ENCODE data around the gene FGR.

Gene FGR

DNA sequence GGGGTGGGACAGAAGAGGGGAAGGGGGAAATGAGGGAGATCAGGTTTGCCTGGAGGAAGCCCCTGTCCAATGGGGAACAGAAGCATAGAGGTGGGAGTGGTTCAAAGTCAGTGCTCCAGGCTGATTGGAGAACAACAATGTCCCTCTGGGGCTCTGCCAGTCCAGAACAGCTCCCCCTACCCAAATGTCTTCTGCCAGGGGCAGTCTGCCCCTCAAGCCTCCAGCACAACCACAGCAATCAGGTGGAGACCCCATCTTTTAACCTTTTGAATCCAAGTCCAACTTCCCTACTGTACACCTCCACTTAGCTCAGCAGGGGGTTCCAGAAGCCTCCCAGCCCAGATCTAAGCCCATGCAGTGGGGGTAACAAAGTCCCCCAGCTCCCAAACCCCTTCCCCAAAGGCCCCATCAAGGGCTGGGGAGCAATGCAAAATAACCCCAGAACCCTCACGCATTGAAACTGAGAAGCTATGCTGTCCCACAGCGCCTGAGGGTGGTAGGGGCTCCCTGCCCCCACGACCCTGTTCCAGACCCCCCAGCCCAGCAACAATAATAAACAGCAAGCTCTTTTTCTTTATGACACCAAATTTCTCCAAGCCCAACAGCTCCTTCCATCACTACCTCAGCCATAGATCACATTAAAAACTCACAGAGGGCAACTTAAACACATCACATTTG is 34.3 kb downstream of the FGR start:
- no peak for DNase-seq

DNA sequence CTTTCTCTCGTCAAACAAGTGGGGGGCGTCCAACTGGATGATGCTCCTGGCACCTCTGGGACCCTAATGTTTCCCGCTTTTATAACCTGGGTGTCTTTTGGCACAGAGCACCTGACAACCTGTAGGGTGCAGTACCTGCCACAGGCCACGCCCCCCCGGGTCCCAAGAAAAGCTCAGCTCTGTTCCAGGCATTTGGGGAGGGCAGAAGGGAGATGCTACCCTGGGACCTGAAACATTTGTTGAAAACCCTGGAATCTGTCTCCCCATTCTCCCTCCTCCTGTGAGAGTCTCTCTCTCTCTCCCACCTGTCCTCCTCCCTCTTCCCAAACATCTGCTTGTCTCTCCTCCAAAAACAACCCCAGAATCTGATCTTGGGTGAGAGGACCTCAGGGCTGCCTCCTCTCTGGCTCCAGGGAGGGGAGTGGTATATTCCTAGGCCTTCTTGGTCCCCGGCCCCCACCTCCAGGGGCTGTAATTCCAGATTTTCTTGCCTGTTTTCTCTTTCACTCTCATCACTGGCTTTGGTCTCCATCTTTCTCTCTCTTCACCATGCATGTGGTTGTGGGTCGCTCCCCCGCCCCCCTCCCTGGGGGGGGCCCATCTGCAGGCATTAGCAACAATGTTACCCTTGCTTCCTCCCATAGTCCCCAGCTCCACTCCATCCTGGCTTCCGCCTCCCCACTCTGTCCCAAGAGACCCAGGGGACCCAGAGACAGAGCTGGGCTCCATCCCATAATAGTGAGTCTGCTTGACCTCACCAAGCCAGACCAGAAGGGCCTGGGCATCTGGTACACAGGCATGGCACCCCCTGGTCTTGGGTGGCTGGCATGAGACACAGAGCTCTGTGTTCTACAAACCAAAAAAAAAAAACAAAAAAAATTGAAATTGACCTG is 35.1 kb downstream of the FGR start:
- no peak for DNase-seq

DNA sequence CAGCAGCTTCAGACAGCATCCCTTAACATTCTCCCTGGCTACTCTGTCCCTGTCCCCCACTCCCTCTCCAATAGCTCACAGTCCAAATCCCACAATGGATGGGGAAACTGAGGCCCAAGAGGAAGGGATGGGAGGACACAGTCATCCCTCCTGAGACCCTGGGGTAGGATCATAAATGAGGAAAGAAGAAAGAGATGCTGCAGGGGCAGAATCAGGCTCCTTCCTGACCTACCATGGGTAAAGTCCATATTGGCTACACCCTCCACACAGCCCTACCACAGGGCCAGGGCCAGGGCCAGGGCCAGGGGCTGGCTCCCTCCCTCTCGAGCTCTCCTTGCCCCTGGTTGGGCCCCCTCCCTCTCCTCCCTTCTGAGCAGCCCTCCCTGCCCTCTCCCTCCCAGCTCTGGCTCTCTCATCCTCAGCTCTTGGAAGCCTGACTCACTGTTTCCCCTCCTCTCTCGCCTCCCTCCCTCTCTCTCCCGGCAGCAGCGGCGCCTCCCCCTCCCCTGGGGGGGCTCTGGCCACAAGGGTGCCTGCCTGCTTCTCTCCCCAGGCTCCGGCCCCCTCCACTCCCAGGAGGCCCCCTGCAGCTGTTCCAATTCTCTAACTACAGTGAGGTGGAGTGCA is 36.0 kb downstream of the FGR start:
- no peak for DNase-seq

- no peak for DNase-seq
Measured at GRCh38 chr1:27598295-27598687, 36.7 kb downstream of the FGR start.

GRCh38 chr1:27597516-27598294 is 37.3 kb downstream of the FGR start:
- no peak for DNase-seq

- no peak for DNase-seq
Measured at GRCh38 chr1:27596986-27597385, 38.0 kb downstream of the FGR start.

DNA sequence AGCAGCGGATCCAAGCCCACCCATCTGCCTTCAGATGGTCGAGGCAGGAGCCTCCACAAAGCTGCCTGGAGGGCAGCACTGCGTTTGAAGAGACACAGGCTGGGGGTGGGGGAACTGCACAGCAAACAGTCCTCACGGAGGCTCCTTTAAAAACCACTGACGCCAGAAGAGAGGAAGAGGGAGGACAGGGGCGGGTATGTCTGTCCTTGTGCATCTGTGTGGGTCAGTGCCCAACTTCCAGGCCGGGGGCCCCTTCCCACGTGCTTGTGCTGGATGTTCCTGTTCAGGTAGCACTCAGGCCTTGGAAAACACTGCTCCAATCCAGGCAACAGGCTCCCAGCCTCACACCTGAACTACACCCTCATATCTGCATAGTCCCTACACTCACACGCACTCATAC is 38.7 kb downstream of the FGR start:
- no peak for DNase-seq

- DNase-seq = no peak
Measured at GRCh38 chr1:27595597-27595996, 39.4 kb downstream of the FGR start.

GRCh38 chr1:27594564-27595510 is 40.1 kb downstream of the FGR start:
- DNase-seq = no peak

- no peak for DNase-seq
Measured at GRCh38 chr1:27593678-27594563, 41.1 kb downstream of the FGR start.

DNA sequence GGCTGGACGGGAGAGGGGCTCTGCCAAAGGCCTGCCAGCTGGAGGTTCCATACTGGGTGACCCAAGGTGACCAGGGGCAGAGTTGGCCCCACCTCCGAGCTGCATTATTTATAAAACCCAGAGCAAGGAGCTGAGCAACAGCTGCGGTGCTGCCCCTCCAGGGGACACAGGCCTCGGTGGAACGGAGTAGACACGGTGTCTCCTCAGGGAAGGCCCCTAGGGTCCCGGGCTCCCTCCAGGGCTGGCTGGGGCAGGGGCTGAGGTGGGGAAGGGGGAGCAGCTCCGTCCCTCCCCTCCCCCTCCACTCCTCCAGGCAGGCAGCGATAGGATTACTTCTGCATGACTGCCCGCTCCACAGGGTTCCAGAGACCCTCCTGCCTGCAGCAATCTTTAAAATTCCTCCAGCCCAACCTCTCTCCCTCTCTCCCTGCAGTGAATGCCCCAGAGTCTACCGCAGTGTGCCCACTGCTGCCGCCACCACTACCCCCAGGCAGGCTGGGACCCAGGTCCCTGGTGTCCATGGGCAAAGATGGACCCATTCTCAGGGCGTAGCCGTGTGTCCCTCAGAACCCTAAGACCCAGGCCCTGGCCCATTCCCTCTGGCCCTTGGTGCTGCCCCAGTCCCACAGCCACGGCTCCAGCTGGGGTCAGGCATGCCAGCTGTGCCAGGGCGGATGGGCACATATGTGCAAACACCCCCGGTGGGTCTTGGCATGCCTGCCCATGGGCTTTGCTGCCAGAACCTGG is 41.9 kb downstream of the FGR start:
- DNase-seq = no peak

GRCh38 chr1:27592232-27592930 is 42.6 kb downstream of the FGR start:
- DNase-seq = no peak

- no peak for DNase-seq
Measured at GRCh38 chr1:27591622-27592021, 43.4 kb downstream of the FGR start.

- DNase-seq = no peak
Measured at GRCh38 chr1:27590917-27591508, 44.0 kb downstream of the FGR start.

DNA sequence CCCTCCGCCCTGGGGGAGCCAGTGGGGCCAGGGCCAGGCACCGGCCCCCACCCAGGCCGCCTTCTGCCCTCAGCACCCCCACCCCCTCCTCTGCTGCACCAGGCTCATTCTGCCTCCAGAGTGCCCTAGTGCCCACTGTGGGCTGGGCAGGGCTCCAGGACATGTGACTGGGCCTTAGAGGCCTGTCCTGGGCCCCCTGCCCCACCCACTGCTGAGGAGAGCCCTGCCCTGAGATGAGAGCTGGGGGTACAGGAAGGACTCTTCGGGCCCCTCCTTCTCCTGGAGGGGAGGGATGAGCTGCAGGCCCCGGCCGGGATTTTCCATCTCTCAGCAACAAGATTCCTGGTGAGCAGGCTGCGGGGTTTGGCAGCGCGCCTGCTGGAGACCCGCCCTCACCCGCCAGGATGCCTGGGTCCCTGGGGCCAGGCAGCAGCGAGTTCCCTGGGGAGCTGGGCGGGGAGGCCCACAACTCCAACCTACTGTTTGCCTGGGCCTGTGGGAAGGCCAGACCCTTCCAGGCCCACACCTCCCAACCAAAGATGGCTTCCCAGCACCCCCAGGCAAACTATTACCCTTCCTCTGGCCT is 45.1 kb downstream of the FGR start:
- no peak for DNase-seq

GRCh38 chr1:27589441-27589840 is 45.5 kb downstream of the FGR start:
- no peak for DNase-seq

GRCh38 chr1:27588256-27589232 is 46.4 kb downstream of the FGR start:
- DNase-seq = no peak

Measured in inflammatory macrophage (primary cell).